Psoas muscle (tissue), 8 donors: ENCODE results near the gene HORMAD1. TPM values are rescaled to one million over a fixed set of nuclear protein-coding genes. Genes with fewer than 3 reads are reported as not detected.

Experiments
- ATAC-seq, 4 donors: fragments of 200-7000 bp; cut with Tn5 transposase; one replicate each; pipeline ENCODE4 v1.9.1; 2020; ENCODE audit warnings: moderate library complexity in 3 of 4, mild to moderate bottlenecking in 2 of 4
- DNase-seq, 2 donors: peaks; one replicate each; pipeline ENCODE4 v3.0.0-alpha.2; 2020
- H3K27ac ChIP-seq: fragments of 200-600 bp; one replicate; pipeline ENCODE4 v1.8.0; 2022
- H3K27me3 ChIP-seq, 3 donors: fragments of 200-600 bp in 1 of 3; one replicate each; pipeline versions ENCODE4 v1.6.1 to v1.8.0; 2013 to 2022; ENCODE audit warnings: low read length in 2 of 3, mild to moderate bottlenecking in 2 of 3, moderate library complexity in 1 of 3; ENCODE audit not compliant: insufficient read depth in 3 of 3
- H3K36me3 ChIP-seq, 2 donors: fragments of 200-600 bp in 1 of 2; one replicate each; pipeline versions ENCODE4 v1.6.1 to v1.8.0; 2013 to 2022; ENCODE audit warnings: low read depth in 1 of 2, mild to moderate bottlenecking in 1 of 2, moderate library complexity in 1 of 2; ENCODE audit not compliant: insufficient read depth in 1 of 2
- H3K4me1 ChIP-seq: fragments of 200-600 bp; one replicate; pipeline ENCODE4 v1.8.0; 2022
- H3K4me3 ChIP-seq: fragments of 200-600 bp; one replicate; pipeline ENCODE4 v1.8.0; 2022; ENCODE audit warnings: mild to moderate bottlenecking
- H3K9me3 ChIP-seq: fragments of 200-600 bp; one replicate; pipeline ENCODE4 v1.8.0; 2022
- WGBS, 3 donors: extraction: QIAGEN DNeasy Blood & Tissue Kit; methylation state at CpG; one replicate each; pipeline versions ENCODE4 v1.1.6 to v1.1.7; 2013; 5-methylcytosine and 5-hydroxymethylcytosine counted together
- intact Hi-C, 2 donors: fragments of 100-400 bp; cut with DNase I; formaldehyde crosslinking; loops; one replicate each; pipeline versions ENCODE4 v1.11.0 to v1.14.2; 2022
- polyA plus RNA-seq, 3 donors: library from polyadenylated mRNA; stranded (reverse); fragments of 200-250 nt; gene quantifications; one replicate each; pipeline ENCODE4 v1.2.3, GENCODE V29; 2013
- total RNA-seq, 4 donors: library from RNA; stranded (reverse); fragmentation: NEBNext Ultra II Directional in 2 of 4; extraction: Animal tissue kit (Norgen Biotek cat#: 25700) in 2 of 4; gene quantifications; one replicate each; pipeline versions ENCODE4 v1.2.1 to v1.2.4, GENCODE V29; 2021 to 2023
- TF ChIP-seq, protein P1 (sequence below): fragments of 200-600 bp; IDR thresholded peaks from one replicate; pipeline ENCODE4 v1.8.0; 2022; ENCODE audit warnings: antibody characterized with exemption
- donor health status: healthy with polysubstance abuse.
- donor health status: DM: no; HTN: no; CAD: no; lungs with moderate emphysema.
- donor health status: Bipolar disorder and iron deficiency.
- donor health status: healthy.
- donor health status: DM: yes; HTN: yes; CAD: no.
- donor health status: DM: no; HTN: no; CAD: no.
- donor health status: DM: no; HTN: no; CAD: no.
- donor health status: DM: yes; HTN: yes; CAD: no.

HORMAD1 gene
- total and polyA plus RNA-seq, 7 donors = 0.48 TPM; not detected in 6

GRCh38 chr1:150751443-150751842, 30.7 kb upstream of the HORMAD1 start:
- H3K9me3 ChIP-seq = no peaks in the 10 kb centered on the region
- TF ChIP-seq, protein P1, sequence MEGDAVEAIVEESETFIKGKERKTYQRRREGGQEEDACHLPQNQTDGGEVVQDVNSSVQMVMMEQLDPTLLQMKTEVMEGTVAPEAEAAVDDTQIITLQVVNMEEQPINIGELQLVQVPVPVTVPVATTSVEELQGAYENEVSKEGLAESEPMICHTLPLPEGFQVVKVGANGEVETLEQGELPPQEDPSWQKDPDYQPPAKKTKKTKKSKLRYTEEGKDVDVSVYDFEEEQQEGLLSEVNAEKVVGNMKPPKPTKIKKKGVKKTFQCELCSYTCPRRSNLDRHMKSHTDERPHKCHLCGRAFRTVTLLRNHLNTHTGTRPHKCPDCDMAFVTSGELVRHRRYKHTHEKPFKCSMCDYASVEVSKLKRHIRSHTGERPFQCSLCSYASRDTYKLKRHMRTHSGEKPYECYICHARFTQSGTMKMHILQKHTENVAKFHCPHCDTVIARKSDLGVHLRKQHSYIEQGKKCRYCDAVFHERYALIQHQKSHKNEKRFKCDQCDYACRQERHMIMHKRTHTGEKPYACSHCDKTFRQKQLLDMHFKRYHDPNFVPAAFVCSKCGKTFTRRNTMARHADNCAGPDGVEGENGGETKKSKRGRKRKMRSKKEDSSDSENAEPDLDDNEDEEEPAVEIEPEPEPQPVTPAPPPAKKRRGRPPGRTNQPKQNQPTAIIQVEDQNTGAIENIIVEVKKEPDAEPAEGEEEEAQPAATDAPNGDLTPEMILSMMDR = no peak
- peaks cover 0 to 8% of the 10 kb centered on the region in 2 donors for H3K36me3 ChIP-seq
- no peak overlapping the region for H3K27ac ChIP-seq
- H3K4me1 ChIP-seq = no peaks in the 10 kb centered on the region
- ATAC-seq (no peak), DNase-seq (no peak)
- no peak overlapping the region for H3K4me3 ChIP-seq
- no peaks in the 10 kb centered on the region for H3K27me3 ChIP-seq
- intact Hi-C loops = no loop called here
- 93 to 97% (median 94%) methylated on average over 5 to 6 of the region's 6 CpGs for WGBS, 3 donors

DNA sequence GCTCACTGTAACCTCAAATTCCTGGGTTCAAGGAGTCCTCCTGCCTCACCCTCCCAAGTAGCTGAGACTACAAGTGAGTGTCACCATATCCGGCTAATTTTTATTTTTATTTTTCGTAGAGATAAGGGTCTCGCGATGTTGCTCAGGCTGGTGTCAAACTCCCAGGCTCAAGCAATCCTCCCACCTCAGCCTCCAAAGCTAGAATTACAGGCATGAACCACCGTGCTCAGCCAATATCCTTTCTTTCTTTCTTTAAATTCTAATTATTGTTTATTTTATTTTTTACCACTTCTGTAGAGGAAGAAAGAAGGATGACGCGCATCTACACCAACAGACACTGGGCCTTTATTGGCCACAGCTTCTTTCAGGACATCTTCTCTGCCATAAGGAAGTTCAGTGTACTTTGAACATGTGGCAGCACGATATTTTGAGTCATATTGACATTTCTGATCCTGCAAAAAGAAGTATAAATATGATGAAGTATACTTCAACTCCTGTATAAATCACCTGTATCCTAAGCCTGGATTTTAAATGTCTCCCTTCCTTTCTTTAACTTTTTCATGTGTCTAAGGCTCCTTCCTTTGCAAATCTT, 29.1 kb upstream of the HORMAD1 start:
- DNase-seq = no peak
- Histone ChIP-seq H3K27ac (no peak overlapping the region), H3K36me3 (peaks cover 0 to 6% of the 10 kb centered on the region in 2 donors)

GRCh38 chr1:150748878-150749719, 28.4 kb upstream of the HORMAD1 start:
- Histone ChIP-seq H3K9me3 (no peaks in the 10 kb centered on the region), H3K4me3 (no peak overlapping the region), H3K27me3 (no peaks in the 10 kb centered on the region), H3K27ac (no peak overlapping the region), H3K4me1 (no peaks in the 10 kb centered on the region), H3K36me3 (peaks cover 0 to 6% of the 10 kb centered on the region in 2 donors)
- intact Hi-C loops = loop anchor here in 1 of 2 donors (10.0 kb wide), 1 partner anchor 104 kb away; no protein-coding TSS in a partner anchor
- 92 to 93% (median 93%) methylated on average over 12 of the region's 12 CpGs for WGBS, 3 donors
- ATAC-seq (no peak), DNase-seq (no peak)
- TF ChIP-seq, protein P1 = no peak

More for the DNA sequence above, 29.1 kb upstream of the HORMAD1 start:
- no peaks in the 10 kb centered on the region for H3K27me3 ChIP-seq
- 90 to 93% (median 91%) methylated on average over 8 of the region's 8 CpGs for WGBS, 3 donors
- TF ChIP-seq, protein P1 = no peak
- no peak overlapping the region for H3K4me3 ChIP-seq
- ATAC-seq = no peak
- no peaks in the 10 kb centered on the region for H3K4me1 ChIP-seq
- H3K9me3 ChIP-seq = no peaks in the 10 kb centered on the region
- intact Hi-C loops = loop anchor here in 1 of 2 donors (10.0 kb wide), 1 partner anchor 105 kb away; no protein-coding TSS in a partner anchor

DNA sequence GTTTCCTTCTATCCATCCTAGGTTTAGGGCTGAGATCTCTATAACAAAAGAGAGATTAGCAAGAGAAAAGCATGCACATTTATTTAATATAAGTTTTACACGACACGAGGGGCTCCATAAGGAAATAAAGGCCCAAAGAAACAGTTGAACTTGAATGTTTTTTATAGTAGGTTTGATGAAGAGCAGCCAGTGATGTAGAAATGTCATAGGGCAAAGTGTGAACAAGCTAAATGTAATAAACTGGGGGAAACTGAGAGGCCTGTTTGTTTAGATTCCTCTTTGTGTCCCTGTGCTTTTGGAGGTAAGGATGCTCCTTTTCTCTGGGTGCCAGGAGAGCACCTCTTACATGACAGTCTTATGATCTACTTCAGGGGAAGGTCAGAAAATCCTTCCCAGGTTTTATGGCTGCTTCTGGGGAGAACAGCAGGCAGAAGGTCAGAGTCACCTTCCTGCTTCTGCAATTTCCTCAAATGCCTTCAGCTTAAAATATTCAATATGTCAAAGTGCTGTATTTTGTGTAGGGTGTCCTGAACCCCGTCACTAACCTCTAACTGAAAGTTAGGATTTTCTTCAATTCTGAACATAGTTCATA, 9.5 kb upstream of the HORMAD1 start:
- no peak for DNase-seq
- Histone ChIP-seq H3K9me3 (no peaks in the 10 kb centered on the region), H3K4me1 (no peaks in the 10 kb centered on the region), H3K27me3 (no peaks in the 10 kb centered on the region), H3K4me3 (no peak overlapping the region), H3K36me3 (no peaks in the 10 kb centered on the region), H3K27ac (no peak overlapping the region)
- intact Hi-C loops = no loop called here
- 78 to 82% (median 79%) methylated on average over 3 of the region's 3 CpGs for WGBS, 3 donors
- TF ChIP-seq, protein P1 = no peak
- ATAC-seq = no peak
